Thoracic aorta (tissue), 2 donors: ENCODE measurements around the gene VANGL2. TPM values are rescaled to one million over a fixed set of nuclear protein-coding genes. Genes with fewer than 3 reads are reported as not detected.

ENCODE experiments used
- ATAC-seq: fragments of 150-250 bp; one replicate; pipeline ENCODE4 v1.8.0; 2017; ENCODE audit warnings: low read depth; ENCODE audit not compliant: insufficient number of reproducible peaks, low FRiP score
- DNase-seq: peaks from one replicate; pipeline ENCODE4 v3.0.0-alpha.2; 2020; ENCODE audit warnings: low spot score
- H3K27ac ChIP-seq, 2 donors: fragments of 200-600 bp; sonication (generic); 1 replicate in 1 of 2; 2 replicates in 1 of 2; pipeline ENCODE4 v1.5.1; 2016; ENCODE audit warnings: mild to moderate bottlenecking in 2 of 2, moderate library complexity in 2 of 2
- H3K27me3 ChIP-seq: fragments of 200-600 bp; sonication (generic); replicated peaks from 2 replicates; pipeline ENCODE4 v1.6.0; 2016; ENCODE audit warnings: mild to moderate bottlenecking; ENCODE audit not compliant: insufficient read depth
- H3K36me3 ChIP-seq: fragments of 200-600 bp; sonication (generic); one replicate; pipeline ENCODE4 v1.5.1; 2016
- H3K4me1 ChIP-seq, 2 donors: fragments of 200-600 bp; sonication (generic); 1 replicate in 1 of 2; 2 replicates in 1 of 2; pipeline versions ENCODE4 v1.5.1 to v1.6.0; 2016; ENCODE audit warnings: low read depth in 2 of 2, mild to moderate bottlenecking in 1 of 2; ENCODE audit not compliant: control insufficient read depth in 1 of 2
- H3K4me3 ChIP-seq: fragments of 200-600 bp; sonication (generic); 2 replicates; pipeline ENCODE4 v1.5.1; 2016; ENCODE audit warnings: mild to moderate bottlenecking
- H3K9me3 ChIP-seq: fragments of 200-600 bp; sonication (generic); 2 replicates; pipeline ENCODE4 v1.5.1; 2016
- CTCF ChIP-seq: fragments of 200-600 bp; sonication (generic); IDR thresholded peaks from one replicate; pipeline ENCODE4 v1.5.1; 2019; ENCODE audit warnings: antibody characterized with exemption
- total RNA-seq, 2 donors: library from RNA; depleted of rRNA; stranded (reverse); fragments of >200 nt; gene quantifications; one replicate each; pipeline versions ENCODE4 v1.1.0 to v1.2.3, GENCODE V29; 2016

Gene VANGL2
- 1 to 10 TPM in 1 of 2 donors, under 1 TPM in 1; 0.27 to 1.3 TPM for total RNA-seq

DNA sequence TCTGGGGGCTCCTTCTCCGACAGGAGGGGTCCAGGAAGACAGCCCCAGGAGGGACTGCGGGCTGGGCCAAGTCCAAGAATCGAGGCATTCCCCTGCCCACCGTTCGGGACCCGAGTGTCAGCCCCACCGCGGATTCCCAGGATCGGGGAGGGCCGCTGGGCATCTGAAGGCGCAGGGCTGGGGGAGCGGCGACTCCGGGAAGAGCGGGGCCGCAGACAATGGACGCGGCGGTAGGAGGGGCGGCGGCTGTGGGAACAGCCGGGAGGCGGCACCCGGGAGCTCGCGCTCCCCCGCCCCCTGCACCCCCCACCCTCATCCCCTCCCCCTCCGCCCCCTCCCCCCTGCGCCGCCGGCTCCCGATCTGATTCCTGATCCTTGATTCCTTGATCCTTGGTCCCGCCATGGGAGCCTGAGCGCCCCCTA lies at the start of gene VANGL2:
VANGL2 (plus strand) TSS at position 342 of the 423 bp plus-strand sequence. CDS start 15,274 bp downstream, outside the sequence.
- Histone ChIP-seq H3K4me1 (peaks cover 6 to 13% of the 10 kb centered on the region in 2 donors), H3K27ac (no peak within 1 kb of the TSS), H3K36me3 (no peaks in the 10 kb centered on the region), H3K4me3 (peak within 1 kb of the TSS; percentile 74), H3K27me3 (no peaks in the 10 kb centered on the region), H3K9me3 (no peaks in the 10 kb centered on the region)
- DNase-seq = no peak
- no peak for ATAC-seq
- TF ChIP-seq CTCF = no peak

GRCh38 chr1:160351629-160352028 lies 48.7 kb upstream of the VANGL2 start:
- Histone ChIP-seq H3K9me3 (no peaks in the 10 kb centered on the region), H3K4me3 (no peak overlapping the region), H3K36me3 (peaks cover 82% of the 10 kb centered on the region), H3K4me1 (no peaks in the 10 kb centered on the region), H3K27ac (no peak overlapping the region), H3K27me3 (no peaks in the 10 kb centered on the region)
- no peak for DNase-seq
- ATAC-seq = no peak
- TF ChIP-seq CTCF = no peak

DNA sequence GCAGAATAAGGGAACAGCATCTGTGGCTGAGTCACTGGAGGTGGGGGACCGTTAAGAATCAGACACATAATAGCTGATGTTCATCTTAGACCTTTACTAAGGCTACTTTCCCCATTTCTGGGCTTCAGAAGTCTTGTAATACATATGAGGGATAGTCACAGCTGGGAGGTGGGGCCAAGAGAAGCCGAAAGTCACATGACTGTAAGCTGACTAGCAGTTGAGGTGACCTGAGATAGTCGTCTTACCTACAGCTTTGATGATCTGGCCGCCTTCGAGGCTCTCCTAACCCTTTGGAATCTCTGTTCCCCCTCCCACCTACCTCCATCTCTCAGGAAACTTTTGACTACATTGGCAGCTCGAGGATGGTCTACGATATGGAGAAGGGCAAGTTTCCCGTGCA lies 47.8 kb upstream of the VANGL2 start:
- ATAC-seq (no peak), DNase-seq (no peak)
- no peaks in the 10 kb centered on the region for H3K9me3 ChIP-seq
- no peaks in the 10 kb centered on the region for H3K27me3 ChIP-seq
- no peaks in the 10 kb centered on the region for H3K4me1 ChIP-seq
- H3K36me3 ChIP-seq = peaks cover 86% of the 10 kb centered on the region
- no peak for TF ChIP-seq CTCF
- no peak overlapping the region for H3K4me3 ChIP-seq
- no peak overlapping the region for H3K27ac ChIP-seq

DNA sequence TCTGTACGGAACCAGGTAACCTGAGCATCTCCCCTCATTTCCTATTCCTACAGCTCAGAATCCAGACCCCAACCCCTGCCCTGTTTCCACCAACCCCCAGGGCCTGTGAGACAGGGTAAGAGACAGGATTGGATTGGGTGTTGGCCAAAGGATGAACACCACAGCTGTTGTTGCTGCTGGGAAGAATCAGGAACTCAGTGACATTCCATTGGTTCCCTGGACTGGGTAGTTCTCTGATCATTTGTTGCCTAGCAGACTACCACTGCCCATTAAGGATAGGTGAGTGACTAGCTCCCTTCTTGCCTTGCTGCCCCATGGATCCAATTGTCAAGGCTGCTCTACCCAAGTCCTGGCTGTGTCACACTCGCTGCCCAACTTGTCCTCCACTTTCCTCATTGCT lies 47.1 kb upstream of the VANGL2 start:
- Histone ChIP-seq H3K36me3 (peaks cover 79% of the 10 kb centered on the region), H3K27ac (no peak overlapping the region), H3K27me3 (no peaks in the 10 kb centered on the region), H3K9me3 (no peaks in the 10 kb centered on the region), H3K4me1 (no peaks in the 10 kb centered on the region), H3K4me3 (no peak overlapping the region)
- ATAC-seq = no peak
- no peak for TF ChIP-seq CTCF
- no peak for DNase-seq

- peaks cover 70% of the 10 kb centered on the region for H3K36me3 ChIP-seq
Measured at GRCh38 chr1:160354388-160354985, 45.9 kb upstream of the VANGL2 start.

More at GRCh38 chr1:160354388-160354985, 45.9 kb upstream of the VANGL2 start:
- Histone ChIP-seq H3K27ac (no peak overlapping the region), H3K4me1 (no peaks in the 10 kb centered on the region), H3K27me3 (no peaks in the 10 kb centered on the region), H3K9me3 (no peaks in the 10 kb centered on the region), H3K4me3 (no peak overlapping the region)
- DNase-seq = no peak
- no peak for TF ChIP-seq CTCF
- ATAC-seq = no peak
